Activated CD4-positive, CD25-positive, alpha-beta regulatory T cell treated with anti-CD3 and anti-CD28 coated beads, Interleukin-2, amount 50 U/mL, for 16 hours (primary cell): ENCODE measurements around the gene ACOT7.
"Not testable (repeated sequence)": the region's sequence is repeated elsewhere in the genome, so short reads cannot be mapped to it uniquely, and the experiment has no call there.

Source experiments
- DNase-seq: peaks from one replicate; pipeline ENCODE4 v3.0.0-alpha.2; 2020; ENCODE audit warnings: low read depth, low spot score

ACOT7 gene

GRCh38 chr1:6396998-6397397 lies 3.4 kb upstream of the ACOT7 start:
- no peak for DNase-seq

GRCh38 chr1:6395781-6396244 lies 2.2 kb upstream of the ACOT7 start:
- DNase-seq: not testable (repeated sequence)

DNA sequence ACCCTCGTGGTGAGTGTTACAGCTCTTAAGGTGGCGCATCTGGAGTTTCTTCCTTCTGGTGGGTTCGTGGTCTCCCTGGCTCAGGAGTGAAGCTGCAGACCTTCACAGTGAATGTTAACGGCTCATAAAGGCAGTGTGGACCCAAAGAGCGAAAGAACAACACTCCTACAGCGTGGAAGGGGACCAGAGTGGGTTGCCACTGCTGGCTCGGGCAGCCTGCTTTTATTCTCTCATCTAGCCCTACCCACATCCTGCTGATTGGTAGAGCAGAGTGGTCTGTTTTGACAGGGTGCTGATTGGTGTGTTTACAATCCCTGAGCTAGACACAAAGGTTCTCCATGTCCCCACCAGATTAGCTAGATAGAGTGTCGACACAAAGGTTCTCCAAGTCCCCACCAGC lies 1.6 kb upstream of the ACOT7 start:
- not testable (repeated sequence) for DNase-seq

DNA sequence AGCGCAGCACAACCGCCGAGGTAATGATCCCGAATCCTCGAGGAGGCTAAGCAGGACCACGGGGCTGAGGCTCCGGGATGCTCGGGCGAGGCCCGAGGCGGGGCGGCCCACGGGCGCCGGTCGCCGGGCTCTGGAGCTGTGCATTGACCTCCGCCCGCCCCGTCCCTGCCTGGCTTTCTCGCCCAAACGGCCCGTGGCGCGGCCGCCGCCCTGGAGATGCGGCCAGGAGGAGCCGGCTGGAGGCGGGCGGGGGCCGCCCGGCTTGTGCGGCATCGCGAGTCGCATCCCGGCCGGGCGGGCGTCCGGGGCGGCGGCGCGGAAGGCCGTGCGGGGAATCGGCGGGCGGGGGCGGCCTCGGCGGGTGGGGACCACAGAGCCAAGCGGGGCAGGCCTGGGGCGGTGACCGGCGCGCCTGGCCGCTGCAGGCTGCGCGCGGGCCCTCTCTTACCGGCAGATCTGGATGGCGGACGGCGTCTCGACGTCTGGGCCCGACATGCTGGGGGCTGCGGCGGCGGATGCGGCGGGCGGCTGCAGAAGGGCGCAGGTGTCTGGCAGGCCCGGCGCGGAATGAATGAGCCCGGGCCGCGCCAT lies 663 bp downstream of the ACOT7 start:
- no peak for DNase-seq

DNA sequence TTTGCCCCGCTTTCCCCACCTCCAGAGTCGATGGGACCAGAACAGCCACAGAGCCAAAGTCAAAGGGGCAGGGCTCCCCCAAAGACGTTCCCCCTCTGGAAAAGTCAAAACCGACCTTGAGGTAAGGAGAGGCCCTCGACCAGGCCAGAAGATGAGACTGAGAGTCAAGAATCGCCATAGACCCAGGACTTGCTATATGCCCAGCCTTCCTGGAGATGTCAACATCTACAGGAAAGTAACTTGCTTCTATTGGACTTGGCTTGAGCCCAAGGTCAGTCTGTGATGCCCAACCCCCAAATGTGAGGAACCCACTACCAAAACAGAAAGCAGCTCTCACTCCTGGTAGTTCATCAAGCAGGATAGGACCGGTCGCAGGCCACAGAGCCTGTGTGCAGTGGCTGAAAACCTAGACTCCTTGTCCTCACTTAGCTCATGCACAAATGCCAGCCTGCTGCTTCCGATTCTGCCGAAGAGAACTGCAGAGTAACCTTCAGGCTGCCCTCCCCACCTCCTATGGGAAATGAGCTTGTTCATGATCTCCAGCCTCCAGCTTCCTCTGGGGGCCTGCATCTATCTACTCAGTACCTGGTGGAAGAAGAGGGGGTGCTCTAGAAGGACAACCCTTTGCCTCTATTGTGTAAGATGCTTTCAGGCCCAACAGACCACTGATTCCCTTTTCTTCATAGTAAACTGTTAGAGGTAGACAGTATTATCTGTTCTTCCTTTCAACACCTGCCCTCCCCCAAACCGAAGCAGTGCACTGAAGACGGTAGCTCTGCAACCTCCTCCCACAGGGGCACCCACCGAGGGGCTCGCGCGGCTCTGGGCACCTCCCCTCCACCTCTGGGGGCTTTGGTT lies 1.4 kb downstream of the ACOT7 start:
- DNase-seq: no peak

DNA sequence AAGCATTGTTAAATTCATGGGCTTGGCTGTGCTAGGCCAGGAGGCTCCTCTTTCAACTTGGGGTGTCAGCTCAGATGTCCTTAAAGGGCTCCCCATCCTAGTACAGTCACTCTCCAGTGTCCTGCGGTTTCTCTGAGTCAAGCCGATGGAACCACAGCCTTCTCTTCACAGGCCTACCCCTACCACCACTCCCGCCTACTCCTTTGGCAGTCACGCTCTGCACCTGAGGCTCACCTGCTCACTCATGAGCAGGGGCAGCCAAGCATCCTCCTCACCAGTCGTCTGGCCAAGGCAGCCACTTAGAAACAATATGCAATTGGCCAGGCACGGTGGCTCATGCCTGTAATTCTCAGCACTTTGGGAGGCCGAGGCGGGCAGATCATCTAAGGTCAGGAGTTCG lies 3.6 kb downstream of the ACOT7 start:
- DNase-seq: no peak

DNA sequence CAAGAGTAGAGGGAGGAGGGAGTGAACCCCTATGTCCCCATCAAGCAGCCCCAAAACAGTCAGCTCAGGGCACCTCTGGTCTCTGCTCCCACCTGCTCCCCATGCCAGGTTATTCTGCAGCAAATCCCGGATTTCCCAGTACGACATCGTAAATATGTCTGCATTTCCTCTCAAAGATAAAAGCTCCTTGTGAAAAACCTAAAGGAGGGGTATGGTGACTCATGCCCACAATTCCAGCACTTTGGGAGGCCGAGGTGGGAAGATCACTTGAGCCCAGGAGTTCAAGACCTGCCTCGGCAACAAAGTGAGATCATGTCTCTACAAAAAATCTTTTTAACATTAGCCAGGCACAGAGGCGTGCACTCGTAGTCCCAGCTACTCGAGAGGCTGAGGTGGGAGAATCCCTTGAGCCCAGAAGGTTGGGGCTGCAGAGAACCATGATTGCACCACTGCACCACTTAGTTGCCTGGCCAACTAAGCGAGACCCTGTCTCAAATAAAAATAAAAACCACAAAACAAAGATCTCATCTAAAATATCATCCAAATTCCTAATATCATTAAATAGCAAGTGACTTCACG lies 7.1 kb downstream of the ACOT7 start:
- DNase-seq: no peak

- no peak for DNase-seq
These were observed 7.9 kb downstream of the ACOT7 start for GRCh38 chr1:6385488-6386191.

- no peak for DNase-seq
These were observed 8.6 kb downstream of the ACOT7 start for GRCh38 chr1:6384962-6385361.

GRCh38 chr1:6384135-6384534 lies 9.4 kb downstream of the ACOT7 start:
- no peak for DNase-seq

- DNase-seq: no peak
These were observed 13.5 kb downstream of the ACOT7 start for GRCh38 chr1:6380037-6380436.

GRCh38 chr1:6378096-6378746 lies 15.3 kb downstream of the ACOT7 start:
- no peak for DNase-seq

DNA sequence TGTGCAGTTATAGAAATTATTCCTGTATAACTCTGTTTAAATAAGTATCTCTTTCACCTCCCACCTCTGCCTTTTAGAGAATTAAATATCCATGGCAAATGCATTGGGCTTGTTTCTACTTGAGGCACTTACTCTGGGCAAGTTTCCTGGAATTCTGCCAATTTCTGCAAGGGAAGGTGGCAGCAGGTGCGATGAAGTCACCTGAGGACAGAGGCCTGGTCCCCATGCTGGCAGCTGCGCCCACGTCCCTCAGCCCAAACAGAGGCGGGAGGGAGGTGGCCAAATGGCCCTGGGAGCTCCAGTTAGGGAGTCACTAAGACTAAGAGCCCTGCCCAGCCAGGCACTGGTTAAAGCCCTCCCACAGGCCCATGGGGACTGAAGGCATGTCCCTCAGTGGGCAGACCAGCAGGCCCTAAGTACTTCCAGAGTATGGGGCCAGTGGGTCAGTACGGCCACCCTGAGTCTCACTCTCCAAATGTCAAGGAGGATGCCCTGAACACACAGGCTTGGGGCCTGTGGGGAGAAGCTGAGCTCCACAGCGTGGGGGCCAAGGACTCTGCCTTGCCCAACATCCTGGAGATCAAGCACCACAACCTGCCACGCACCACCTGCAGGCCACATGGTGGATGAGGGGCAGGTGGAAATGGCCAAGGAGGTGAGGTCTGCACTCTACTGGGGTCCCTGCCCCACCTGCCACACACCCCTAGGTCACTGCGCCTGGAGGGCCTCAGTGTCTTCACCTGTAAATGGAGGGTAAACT lies 19.4 kb downstream of the ACOT7 start:
- no peak for DNase-seq

DNA sequence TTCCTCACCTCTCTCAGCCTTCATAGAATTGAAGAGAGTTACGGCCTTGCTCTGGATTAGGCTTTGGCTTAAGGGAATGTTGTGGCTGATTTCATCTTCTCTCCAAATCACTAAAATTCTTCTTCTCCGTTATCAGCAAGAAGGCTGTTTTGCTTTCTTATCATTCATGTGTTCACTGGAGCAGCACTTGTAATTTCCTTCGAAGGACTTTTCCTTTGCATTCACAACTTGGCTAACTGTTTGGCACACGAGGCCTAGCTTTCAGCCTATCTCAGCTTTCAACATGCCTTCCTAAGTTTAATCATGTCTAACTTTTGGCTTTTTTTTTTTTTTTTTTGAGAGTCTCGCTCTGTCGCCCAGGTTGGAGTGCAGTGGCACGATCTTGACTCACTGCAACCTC lies 21.3 kb downstream of the ACOT7 start:
- not testable (repeated sequence) for DNase-seq

DNA sequence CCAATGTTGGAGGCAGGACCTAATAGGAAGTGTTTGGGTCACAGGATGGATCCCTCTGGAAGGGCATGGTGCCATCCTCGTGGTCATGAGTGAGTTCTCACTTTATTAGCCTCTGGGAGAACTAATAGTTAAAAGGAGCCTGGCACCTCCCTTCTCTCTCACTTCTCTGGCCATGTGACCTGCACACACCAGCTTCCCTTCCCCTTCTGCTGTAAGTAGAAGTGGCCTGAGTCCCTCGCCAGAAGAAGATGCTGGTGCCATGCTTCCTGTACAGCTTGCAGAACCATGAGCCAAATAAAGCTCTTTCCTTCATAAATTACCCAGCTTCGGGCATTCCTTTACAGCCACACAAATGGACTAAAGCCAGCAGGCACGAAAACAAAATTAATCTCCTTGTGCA lies 23.6 kb downstream of the ACOT7 start:
- no peak for DNase-seq

DNA sequence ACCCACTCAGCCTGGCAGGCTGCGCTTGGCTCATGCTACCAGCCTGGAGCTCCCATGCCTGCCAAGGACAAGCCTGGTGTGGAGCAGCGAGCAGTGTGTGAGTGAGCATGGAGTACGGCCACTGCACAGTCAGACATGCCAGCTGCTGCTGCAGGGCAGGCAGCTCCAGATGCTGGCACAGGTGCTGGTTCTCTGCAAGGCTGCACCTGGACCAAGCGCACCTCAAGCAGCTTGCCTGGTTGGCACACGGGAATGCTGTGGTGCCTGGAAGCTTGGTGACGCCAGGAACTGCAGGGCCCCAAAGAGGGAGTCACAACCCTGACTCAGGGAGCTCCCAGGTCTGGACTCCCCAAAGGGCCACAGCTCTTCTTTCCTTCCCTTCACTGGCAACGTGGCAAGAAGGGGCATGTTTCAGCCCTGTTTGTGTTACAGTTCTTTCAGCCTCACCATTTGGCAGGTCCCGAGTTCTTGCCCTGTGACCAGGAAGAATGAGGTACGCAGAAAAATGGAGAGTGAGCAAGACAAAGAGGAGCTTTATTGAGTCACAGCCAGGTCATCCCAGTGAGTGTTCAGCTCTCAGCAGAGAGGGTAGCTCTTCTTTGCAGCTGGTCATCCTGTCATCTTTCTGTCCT lies 26.1 kb downstream of the ACOT7 start:
- no peak for DNase-seq

DNA sequence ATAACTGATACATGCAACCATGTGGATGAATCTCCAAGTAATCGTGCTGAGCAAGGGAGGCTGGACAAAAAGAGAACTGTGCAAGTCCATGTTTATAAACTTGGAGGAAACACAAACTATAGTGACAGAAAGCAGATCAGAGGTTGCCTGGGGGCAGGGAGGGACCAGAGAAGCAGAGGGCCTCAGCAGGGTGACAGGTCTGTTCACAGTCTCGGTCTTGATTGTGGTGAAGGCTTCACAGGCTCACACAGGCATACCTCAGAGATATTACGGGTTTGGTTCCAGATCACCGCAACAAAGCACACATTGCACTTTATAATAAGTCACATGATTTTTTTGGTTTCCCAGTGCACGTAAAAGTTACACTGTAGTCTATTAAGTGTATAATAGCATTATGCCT lies 28.5 kb downstream of the ACOT7 start:
- DNase-seq: no peak

DNA sequence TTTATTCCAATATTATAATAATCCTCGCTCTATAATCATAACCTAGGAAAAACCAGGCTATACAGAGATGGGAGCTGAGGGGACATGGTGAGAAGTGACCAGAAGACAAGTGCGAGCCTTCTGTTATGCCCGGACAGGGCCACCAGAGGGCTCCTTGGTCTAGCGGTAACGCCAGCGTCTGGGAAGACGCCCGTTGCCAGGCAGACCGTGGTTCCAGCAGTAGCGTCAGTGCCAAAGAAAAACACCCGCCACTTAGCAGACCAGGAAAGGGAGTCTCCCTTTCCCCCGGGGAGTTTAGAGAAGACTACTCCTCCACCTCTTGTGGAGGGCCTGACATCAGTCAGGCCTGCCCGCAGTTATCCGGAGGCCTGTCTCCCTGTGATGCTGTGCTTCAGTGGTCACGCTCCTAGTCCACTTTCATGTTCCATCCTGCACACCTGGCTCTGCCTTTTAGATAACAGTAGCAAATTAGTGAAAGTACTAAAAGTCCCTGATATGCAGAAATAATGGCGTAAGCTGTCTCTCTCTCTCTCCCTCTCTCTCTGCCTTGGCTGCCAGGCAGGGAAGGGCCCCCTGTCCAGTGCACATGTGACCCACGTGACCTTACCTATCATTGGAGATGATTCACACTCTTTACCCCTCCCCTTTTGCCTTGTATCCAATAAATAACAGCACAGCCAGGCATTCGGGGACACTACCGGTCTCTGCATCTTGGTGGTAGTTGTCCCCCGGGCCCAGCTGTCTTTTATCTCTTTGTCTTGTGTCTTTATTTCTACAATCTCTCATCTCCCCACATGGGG lies 30.3 kb downstream of the ACOT7 start:
- DNase-seq: not testable (repeated sequence)

GRCh38 chr1:6361124-6361775 lies 32.3 kb downstream of the ACOT7 start:
- no peak for DNase-seq
